Stimulated activated CD4-positive, alpha-beta T cell treated with anti-CD3 and anti-CD28 coated beads, Interleukin-15, amount 100 ng/mL, for 24 hours (primary cell): Measurements from ENCODE around the gene SNX24.
A peak's percentile ranks its signal among the peaks of the same experiment; 100 is the strongest.
"Not testable (repeated sequence)": the region's sequence is repeated elsewhere in the genome, so short reads cannot be mapped to it uniquely, and the experiment has no call there.

ENCODE experiments used
- DNase-seq: peaks from one replicate; pipeline ENCODE4 v3.0.0-alpha.2; 2020

Gene SNX24, protein sequence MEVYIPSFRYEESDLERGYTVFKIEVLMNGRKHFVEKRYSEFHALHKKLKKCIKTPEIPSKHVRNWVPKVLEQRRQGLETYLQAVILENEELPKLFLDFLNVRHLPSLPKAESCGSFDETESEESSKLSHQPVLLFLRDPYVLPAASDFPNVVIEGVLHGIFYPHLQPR

DNA sequence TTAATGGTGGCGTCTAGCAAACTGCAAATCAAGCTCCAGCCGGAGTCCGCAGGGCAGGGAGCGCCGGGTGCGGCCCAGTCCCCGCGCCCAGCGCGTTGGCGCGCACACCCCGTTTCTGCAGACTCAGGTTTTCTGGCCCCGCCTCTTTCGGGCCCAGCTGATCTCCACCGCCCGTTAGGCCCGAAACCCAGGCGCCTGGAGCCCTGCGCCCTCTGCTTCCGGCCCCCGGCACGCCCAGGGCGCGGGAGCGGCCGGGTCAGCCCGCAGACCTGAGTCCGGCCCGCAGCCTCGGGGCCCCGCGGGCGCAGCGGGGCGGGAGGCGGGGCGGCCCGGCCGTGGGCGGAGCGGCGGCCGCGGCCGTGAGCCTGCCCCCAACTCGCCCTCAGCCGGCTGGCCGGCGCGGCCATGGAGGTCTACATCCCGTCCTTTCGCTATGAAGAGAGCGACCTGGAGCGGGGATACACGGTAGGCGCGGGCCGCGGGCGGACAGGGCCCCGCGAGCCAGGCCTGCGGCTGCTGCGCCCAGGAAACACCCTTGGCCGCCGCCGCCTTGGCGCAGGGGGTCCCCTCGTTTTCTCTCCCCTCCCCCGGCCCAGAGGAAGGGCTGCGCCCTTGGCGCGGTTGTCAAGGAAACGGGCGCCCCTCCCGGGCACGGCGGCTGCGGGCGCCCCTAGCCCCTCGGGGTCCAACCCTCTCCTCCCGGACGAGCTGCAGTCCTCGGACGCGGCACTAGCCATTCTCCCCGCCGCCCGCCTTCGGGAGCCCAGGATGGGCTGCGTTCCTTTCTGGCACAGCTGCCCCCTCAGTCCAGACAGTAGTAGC lies at the start of gene SNX24:
TSS of gene SNX24 (plus strand) at position 385 of the 822 bp plus-strand sequence. CDS start at position 406, 21 bp downstream.
- peak; percentile 81 for DNase-seq

DNA sequence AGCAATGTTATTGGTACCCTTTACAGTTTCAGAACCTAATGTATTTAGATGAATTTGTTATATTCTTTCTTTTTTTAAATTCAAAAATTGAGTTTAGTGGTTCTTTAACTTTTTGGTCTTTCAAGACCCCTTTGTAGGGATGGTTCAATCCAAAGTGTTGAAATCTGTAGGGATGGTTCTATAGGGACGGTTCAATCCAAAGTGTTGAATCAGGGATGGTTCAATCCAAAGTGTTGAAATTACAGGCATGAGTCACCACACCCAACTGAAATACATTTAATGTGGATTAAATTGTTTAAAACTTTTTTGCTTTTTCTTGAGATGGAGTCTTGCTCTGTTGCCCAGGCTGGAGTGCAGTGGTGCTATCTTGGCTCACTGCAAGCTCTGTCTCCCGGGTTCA lies 39.9 kb upstream of the SNX24 start:
- no peak for DNase-seq

DNA sequence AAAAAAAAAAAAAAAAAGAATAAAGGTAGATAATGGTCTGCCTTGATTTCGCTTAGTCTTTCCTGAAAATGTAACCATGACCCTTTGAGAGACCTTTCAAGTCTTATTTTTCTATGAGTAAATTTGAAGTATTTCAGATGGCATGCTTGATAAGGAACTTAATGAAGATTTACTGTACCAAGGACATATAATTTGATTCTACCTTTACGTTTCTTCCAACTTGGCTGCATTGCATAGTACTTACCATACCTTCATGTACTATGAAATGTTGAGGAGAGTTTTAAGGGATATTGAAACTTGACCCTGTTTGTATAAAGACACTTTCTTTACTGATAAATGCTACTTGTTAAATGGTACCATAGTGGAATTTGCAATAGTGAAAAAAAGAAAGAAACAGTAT lies 35.0 kb upstream of the SNX24 start:
- DNase-seq: no peak

DNA sequence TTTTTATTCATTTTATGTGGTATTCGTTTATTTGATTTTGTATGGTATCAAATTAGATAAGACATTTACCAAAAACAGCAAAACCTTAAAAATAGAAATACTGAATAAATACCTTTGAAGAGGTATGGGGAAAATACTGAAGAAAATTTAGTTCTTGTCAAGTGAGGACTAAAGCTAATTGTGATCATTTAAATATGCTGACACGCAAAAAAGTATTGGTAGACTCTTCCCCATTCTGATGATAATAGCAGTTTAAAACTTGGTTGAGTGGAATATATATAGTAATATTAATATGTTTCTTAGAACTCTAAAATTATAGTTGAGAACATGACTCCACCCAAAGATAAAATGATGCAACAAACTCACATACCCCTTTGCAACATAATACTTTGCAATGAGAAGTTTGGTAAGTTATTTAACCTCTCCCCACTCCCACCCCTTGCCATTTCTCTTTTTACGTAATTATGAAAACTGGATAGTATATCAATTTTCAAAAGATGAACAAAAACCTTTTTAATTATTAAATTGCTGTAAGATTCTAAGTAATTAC lies 30.1 kb upstream of the SNX24 start:
- DNase-seq: no peak

DNA sequence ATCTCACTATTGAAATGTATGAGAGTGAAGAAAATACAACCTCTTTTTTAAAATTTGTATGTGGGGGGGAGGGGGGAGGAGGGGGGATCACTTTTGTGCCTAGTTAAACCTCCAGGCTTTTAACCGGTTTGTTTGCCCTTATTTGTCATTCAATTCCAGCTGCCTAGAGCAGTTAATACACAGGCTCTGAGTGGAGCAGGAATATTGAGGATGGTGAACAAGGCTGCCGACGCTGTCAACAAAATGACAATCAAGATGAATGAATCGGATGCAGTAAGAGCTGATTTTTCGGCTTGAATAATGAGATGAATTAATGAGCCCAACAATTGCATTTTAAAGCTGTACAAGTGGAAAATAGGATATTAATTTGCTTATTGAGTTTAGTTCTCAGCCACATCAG lies 28.7 kb upstream of the SNX24 start:
- no peak for DNase-seq

DNA sequence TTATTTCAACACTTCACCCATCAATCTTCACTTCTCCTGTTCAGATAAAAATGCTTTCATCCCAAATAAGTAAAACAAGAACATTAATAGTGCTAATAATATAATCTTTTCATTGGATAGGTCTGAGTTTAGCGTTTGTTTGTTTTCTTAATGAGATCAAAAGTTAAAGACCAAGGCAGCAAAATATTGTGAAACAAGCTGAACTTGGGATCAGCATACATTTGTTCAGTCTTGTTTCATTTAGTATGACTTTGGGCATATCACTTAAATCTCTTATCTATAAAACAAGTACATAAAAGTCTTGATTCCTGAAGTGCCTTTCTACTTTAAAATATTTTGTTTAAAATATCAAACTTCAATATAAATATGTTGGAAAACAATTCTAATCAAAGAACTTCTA lies 13.4 kb upstream of the SNX24 start:
- no peak for DNase-seq

DNA sequence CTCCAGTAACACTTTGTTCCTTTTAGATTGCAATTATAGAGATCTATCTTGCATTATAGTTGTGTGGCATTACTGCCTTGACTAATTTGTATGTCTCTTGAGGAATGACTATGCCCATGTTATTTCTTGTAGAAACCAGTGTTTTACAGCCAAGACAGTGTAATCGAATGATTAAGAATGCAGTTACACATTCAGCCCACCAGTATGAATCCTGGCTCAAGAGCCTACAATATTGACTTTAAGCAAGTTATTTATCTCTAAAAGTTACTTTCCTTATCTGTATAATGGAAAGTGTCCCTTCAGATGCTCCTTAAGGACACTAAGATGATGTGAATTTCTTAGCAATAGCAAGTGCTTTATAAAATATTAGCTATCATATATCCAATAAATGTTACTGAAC lies 9.7 kb upstream of the SNX24 start:
- no peak for DNase-seq

DNA sequence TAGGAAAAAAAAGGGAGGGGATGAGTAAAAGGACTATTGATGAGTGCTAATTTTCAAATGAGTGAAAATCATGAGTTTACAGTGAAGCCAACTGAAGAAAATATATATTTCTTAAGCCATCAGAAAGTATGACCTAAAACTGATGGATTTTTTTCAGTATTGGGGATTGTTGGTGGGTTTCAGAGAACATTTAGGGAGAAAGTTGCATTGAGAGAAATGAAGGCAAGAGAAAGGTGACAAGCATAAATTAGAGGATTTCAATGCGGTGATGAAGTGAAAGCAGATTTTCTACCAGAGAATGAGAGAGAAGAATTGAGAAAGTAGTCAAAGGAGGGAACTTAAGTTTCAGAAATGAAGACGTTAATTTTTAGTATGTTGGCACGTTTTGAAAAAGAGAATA lies 8.5 kb upstream of the SNX24 start:
- no peak for DNase-seq

DNA sequence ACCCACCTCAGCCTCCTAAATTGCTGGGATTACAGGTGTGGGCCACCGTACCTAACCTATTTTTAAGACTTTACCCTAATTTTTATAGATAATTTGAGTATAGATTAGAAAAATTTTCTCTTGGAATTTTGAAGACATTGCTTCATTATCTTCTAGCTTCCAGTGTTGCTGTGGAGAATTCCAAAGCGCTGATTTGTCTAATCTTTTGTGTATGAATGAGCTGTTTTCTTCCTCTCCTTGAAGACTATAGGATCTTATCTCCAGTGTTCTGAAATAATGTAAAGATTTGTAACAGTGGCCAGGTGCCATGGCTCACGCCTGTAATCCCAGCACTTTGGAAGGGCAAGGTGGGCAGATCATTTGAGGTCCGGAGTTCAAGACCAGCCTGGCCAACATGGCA lies 5.7 kb upstream of the SNX24 start:
- no peak for DNase-seq

DNA sequence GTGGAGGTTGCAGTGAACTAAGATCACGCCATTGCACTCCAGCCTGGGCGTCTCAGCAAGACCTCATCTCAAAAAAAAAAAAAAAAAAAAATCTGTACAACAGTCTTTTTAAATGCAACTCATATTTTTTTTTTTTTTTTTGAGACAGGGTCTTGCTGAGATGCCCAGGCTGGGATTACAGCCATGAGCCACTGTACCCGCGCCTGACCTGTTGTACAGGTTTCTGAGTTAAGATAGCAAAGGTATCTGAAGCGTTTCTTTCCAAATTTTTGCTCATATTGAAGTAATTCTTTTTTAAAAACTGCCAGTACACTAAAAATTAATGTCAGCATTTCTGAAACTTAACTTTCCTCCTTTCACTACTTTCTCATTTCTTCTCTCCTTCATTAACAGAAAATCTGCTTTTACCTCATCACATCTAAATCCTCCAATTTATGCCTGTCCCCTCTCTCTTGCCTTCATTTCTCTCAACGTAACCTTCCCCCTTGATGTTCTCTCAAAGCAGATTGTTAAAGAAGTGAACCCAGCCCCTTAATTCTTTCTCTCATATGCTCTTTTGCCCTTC lies 3.3 kb upstream of the SNX24 start:
- DNase-seq: no peak

DNA sequence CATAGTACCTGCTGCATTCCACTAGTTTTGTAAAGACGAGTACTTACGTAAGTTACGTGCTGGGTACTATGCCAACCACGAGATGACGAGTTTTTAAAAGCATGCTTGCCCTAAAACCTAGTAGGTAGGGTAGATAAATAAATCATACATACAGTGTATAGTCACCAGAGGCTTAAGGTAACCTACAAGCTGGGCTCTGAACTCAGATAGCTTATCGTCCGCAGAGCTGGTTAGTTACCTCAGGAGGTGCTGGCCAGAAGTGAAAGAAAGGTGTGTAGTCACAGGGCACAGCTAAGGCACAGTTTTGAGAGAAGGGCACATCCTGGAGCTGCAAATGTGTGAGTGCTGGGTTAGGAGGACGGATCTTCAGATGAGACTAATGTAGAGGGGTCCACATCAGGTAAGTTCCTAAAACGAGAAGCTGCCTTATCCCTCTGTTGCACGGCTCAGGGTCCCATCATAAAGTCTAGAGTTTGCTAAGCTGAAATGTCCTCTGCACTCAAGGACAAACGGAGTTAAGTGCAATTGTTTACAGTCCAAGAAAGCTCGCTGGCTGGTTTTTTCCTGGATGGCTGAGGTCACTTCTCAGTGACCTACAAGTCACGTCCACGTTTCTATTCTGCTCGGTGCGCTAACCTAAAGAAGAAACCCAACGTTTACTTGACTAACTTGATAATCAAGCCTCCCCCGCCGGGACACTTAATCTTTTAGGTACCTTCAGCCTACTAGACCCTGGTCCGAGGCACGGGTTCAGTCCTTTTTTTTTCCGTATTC lies 1.1 kb upstream of the SNX24 start:
- DNase-seq: peak; percentile 2

DNA sequence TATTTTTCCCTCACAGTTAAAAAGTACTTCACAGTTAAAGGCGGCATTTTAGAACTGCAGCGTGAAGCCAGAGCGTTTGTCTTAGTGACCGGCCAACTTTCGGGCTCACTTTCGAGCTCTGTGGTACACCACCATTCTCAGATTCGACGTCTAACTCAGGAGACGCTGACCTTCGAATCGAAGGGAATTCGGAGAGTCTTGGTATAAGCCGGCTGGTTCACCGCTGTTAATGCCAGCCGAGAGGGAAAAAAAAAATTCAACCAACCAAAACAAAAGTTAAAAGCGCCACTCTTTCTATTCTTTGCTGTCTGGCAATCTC lies 544 bp upstream of the SNX24 start:
- DNase-seq: no peak

DNA sequence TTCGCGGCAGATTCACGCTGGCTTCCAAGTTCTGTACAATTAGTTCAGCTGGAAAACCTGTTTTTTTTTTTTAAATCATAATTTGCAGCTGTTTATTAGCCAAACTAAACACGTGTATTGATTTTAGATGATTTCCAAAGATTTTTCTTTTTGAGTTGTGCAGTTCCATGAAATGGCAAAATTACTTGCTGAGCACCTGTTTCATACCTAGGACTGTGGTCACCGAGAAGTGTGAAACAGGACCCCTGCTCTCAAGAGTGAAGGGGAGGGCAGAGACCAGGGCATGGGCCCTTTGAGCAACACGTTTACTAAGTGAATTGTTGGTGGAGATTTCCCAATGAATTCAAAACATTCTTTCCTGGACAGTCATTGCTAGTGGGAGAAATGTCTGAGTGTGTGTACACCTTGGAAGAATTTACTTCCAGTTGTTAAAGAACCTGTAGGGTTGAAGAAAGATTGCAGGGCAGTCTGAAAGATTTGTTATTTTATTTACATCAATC lies 688 bp downstream of the SNX24 start:
- no peak for DNase-seq

DNA sequence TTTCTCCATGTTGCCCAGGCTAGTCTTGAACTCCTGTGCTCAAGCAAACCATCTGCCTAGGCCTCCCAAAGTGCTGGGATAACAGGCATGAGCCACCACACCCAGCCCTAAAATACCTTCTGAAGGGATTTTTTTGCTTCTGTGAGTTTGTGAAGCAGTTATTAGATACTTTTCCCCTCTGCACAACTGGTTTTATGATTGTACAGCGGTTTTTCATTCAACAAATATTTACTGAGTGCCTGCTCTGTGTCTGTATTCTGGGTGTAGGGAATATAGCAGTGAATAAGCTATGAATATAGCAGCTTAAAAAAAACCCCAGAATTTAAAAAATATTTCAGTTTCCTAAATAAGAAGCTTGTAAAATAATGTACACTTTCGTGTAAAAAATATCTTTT lies 2.3 kb downstream of the SNX24 start:
- no peak for DNase-seq

DNA sequence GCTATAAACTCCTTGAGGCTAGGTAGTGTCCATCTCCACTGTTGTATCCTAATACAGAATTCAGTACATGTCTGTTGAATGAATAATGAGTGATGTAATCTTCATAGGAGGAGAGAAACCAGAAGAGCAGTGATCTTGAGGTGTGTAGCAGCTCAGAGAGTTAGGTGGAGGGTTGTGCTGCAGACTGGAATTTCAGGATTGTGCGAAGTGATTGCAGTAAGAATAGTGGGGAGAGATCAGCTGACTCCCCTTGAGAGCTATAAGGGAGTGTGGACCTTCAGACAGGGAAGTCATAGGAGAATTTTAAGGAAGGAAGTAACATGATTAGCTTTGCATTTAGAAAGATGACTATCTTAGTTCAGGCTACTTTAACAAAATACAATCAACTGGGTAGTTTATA lies 4.4 kb downstream of the SNX24 start:
- DNase-seq: no peak

DNA sequence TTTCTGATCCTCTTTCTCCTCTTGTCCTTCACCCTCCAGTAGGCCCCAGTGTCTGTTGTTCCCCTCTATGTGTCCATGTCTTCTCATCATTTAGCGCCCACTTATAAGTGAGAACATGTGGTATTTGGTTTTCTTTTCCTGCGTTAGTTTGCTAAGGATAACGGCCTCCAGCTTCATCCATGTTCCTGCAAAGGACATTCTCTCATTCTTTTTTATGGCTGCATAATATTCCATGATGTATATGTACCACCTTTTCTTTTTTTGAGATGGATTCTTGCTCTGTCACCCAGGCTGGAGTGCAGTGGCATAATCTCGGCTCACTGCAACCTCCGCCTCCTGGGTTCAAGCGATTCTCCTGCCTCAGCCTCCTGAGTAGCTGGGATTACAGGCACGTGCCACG lies 12.1 kb downstream of the SNX24 start:
- not testable (repeated sequence) for DNase-seq

DNA sequence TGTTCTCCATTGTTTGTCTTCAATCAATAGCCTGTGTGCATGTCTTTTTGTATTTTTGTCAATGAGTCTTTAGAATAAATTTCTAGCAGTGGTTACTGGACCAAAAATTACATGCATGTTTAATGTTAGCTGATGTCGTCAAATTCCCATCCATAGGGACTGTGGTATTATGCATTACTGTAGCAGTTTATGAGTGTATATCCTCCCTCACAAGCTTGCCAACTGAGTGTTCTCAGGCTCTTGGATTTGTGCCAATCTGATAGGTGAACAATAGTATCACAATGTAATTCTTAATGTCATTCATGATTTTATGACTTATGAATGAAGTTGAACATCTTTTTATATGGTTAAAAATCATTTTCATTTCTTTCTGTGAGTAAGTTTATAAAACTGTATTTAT lies 13.0 kb downstream of the SNX24 start:
- no peak for DNase-seq

DNA sequence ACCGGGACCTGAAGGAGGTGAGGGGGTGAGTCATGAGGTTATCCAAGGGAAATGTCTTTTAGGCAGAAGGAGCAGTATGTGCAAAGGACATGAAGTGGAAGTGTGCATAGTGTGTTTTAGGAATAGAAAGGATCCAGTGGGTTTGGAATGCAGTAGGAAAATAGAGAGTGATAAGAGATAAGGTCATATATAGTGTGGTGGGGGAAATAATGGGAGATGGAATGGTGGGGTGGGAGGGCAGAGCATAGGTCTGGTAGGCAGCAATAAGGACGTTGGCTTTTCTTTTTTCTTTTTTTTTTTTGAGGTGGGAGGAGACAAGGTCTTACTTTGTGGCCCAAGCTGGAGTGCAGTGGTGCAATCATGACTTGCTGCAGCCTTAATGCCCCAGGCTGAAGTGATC lies 17.8 kb downstream of the SNX24 start:
- no peak for DNase-seq

DNA sequence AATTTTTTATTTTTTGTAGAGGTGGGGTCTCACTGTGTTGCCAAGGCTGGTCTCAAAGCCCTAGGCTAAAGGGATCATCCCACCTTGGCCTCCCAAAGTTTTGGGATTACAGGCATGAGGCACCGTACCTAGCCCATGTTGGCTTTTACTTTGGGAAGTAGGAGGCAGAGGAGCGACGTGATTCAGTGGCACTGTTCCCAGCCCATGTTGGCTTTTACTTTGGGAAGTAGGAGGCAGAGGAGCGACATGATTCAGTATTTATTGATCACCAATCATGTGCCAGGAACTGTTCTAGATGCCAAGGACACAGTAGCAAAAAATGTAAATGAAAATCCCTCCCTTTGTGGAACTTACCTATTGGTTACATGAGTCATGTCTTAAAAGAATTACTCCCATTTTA lies 18.3 kb downstream of the SNX24 start:
- DNase-seq: no peak

DNA sequence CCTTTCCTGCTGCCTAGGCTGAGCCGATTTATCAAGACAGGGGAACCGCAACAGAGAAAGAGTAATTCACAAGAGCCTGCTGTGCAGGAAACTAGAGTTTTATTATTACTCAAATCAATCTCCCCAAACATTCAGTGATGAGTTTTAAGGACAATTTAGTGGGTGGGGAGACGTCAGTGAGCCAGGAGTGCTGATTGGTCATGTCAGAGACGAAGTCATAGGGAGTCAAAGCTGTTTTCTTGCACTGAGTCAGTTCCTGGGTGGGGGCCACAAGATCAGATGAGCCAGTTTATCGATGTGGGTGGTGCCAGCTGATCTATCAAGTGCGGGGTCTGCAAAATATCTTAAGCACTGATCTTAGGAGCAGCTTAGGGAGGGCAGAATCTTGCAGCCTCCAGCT lies 19.0 kb downstream of the SNX24 start:
- peak; percentile 19 for DNase-seq

DNA sequence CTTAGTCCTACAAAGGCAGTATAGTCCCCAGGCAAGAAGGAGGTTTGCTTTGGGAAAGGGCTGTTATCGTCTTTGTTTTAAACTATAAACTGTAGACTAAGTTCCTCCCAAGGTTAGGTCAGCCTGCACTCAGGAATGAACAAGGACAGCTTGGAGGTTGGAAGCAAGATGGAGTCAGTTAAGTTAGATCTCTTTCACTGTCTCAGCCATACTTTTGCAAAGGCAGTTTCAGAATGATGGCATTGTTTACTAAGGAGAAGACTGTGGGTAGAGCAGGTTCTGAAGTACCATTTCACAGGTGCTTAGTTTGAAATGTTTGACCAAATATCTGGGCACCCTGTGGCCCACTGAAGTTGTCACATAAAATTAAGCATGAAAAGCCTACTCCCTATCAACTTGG lies 19.4 kb downstream of the SNX24 start:
- DNase-seq: no peak

DNA sequence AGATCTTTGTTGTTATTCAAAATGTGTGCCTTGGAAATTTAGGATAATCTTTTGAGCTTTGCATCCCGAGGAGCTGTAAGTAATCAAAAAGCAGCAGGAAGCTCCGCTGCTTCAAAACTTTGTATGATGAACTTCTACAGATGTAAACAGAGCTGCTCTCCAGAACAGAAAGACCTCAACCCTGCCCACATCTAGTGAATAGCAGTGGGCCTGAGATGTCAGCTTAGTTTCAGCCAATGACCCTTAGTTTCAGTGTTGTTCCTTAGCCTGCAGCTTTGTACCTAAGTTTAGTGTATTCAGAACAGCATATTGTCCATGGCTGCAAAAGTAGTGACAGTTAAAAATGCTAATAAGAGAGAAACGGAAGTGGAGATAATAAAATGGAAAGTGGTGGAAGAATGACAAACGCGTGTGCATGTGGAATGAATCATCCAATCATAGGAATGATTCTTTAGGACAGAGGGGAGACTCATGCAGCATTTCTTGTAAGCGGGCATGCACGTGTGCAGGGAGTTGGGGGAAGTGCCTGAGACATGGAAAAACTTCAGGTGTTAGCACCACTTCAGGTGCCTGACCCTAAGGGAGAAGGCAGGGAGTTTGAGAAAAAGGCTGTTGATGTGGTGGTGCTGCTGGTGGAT lies 24.9 kb downstream of the SNX24 start:
- DNase-seq: no peak

DNA sequence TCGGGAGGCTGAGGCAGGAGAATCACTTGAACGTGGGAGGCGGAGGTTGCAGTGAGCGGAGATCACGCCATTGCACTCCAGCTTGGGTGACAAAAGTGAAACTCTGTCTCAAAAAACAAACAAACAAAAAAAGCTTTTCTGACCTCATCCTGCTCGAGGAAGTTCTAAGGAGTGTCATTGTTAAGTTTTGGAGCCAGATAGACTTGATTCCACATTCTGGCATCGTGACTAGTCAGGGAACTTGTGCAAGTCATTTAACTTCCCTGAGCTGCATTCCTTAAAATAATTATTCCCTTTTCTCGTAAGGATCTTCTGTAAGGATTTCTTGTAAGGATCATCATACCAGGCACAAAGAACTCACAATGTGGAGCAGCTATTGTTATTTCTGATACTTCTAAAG lies 26.2 kb downstream of the SNX24 start:
- no peak for DNase-seq
